NCI-H524 (cell line): ENCODE measurements around the gene CTXND2.
"Not testable (repeated sequence)": the region's sequence is repeated elsewhere in the genome, so short reads cannot be mapped to it uniquely, and the experiment has no call there.

Experiments
- DNase-seq, 2 experiments: peaks; one replicate each; lab custom pipeline; 2025; lab: John Stamatoyannopoulos, UW

CTXND2 gene

DNA sequence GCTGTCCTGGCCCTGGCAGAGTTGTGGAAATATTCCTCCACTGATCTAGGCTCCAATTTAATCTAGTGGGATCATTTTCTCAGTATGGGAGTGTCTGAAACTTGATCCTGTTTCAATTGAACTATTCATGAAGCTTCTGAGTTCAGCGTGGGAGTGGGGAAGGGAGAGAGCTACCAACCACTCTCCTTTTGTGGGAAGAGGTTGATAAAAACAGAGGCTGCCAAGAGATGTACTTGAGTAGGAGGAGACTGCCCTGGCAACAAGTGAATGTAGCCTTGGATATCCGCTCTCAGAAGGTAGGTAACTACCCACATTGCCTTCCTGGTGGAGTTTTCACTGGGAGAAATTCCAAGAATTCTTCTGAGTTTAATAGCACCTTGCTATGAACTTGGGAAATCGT, at the start of gene CTXND2:
CTXND2 (plus strand) TSS at position 119 of the 400 bp plus-strand sequence. CDS start 25,179 bp downstream, outside the sequence.
- DNase-seq = no peak

DNA sequence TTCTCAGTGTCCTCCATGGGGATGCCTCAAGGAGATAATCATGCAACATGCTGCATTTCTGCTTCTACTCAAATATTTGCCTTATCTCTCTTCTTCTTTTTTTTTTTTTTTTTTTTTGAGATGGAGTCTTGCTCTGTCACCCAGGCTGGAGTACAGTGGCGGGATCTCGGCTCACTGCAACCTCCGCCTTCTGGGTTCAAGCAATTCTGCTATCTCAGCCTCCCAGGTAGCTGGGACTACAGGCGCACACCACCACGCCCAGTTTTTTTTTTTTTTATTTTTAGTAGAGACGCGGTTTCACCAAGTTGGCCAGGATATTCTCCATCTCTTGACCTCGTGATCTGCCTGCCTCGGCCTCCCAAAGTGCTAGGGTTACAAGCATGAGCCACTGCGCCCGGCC, 46.1 kb upstream of the CTXND2 start:
- DNase-seq = not testable (repeated sequence)

DNA sequence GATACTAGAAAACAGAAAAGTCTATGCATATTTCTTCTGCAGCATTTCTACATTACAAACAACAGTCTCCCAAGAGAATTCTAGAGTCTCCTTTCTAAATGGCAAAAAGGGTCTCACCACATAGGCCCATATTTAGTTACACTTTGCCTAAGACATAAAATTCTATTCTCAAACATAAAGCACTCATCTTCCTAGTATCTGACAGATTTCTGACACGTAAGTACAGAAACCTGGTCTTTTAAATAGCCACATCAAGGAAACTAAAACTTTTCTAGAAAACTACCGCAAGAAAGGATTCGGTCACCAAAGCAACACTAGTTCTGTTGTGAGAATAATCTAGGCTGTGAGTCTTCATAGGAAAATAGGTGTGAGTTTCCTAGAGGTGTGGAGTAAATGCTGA, 45.3 kb upstream of the CTXND2 start:
- DNase-seq = no peak

DNA sequence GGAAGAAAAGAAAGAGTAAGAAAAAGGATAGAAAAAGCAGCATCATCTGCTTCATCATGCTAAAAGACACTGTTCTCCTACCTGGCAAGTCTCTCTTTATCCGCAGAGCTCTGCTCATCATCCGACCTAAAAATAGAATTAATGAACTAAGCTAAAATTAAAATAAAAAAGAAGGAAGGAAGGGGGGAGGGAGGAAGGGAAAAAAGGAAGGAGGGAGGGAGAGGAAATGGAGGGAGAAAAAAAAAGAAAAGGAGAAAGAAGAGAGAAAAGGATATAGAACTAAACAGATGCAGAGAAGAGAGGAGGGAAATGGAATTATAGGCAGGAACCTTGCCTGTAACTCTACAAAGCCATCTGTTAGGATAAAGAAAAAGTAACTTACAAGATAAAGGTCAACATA, 44.6 kb upstream of the CTXND2 start:
- no peak for DNase-seq

DNA sequence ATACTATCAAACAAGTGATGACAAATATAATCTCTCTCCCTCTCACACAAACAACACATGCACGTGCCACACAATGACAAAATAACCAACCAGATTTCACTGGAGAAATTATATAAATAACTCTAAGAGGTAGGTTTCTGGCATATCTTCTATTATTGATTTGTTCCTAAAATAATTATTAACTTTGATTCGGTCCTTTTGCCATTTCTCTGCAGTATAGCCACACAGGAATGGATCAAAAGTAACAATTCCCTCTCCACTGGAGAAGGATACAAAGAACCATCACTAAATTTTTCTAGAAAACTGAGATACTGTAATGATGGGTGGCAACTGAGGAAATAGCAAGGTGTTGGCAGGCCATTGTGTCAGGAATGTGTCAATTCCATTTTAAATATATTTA, 44.0 kb upstream of the CTXND2 start:
- no peak for DNase-seq

DNA sequence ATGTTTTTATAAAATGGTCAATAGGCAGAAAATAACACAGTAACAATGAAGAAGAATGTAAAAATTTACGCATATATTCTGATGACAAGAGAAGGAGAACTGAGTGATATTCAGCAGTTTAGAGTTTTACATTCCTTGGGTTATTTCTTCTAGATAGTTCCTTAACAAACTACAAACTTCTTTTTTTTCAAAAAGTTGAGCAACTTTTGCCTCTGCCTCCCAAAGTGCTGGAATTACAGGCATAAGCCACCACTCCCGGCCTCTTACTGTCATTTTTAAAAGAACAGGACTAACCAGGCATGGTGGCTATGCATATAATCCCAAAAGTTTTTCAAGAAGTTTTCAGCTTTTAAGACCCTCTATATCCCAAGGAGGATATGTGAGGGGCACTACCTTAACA, 43.5 kb upstream of the CTXND2 start:
- no peak for DNase-seq

DNA sequence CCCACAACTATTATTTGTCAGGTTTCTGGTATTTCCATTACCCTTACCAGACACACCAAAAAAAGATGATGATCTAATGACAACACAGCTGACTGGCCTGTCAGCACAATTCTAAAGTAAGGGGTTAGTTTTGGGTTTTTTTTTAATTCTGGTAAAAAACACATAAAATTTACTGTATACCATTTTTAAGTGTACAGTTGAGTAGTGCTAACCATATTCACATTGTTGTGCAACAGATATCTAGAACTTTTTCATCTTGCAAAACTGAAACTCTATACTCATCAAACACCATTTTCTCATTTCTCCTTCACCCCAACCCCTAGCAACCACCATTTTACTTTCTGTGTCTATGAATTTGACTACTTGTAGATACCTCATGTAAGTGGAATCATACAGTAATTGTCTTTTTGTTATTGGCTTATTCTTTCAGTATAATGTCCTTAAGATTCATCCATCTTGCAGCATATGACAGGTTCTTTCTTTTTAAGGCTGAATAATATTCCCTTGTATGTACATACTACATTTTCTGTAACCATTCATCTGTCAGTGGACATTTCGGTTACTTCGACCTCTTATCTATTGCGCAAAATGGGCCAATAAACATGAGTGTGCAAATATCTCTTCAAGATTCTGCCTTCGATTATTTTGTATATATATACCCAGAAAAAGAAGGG, 40.3 kb upstream of the CTXND2 start:
- DNase-seq = no peak

DNA sequence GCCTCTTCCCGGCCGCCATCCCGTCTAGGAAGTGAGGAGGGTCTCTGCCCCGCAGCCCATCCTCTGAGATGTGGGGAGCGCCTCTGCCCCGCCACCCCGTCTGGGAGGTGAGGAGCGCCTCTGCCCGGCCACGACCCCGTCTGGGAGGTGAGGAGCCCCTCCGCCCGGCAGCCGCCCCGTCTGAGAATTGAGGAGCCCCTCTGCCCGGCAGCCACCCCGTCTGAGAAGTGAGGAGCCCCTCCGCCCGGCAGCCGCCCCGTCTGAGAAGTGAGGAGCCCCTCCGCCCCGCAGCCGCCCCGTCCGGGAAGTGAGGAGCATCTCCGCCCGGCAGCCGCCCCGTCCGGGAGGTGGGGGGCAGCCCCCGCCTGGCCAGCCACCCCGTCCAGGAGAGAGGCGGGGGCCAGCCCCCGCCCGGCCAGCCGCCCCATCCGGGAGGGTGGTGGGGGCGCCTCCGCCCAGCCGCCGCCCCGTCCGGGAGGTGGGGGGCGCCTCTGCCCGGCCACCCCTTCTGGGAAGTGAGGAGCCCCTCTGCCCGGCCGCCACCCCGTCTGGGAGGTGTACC, 36.1 kb upstream of the CTXND2 start:
- DNase-seq = not testable (repeated sequence)

DNA sequence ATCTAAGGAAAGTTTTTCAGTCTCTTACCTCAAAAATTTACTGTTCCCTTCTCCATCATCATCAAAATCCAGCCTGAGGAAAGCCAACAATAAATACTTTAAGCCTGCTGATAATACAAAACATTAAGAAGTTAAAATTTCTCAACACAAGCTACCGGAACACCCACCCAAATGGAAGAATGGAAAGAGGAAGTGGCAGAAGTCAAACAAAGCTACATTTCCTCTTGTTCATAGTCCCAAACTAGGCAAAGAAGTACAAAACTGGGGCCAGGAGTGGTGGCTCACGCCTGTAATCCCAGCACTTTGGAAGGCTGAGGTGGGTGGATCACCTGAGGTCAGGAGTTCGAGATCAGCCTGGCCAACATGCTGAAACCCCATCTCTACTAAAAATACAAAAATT, 34.2 kb upstream of the CTXND2 start:
- not testable (repeated sequence) for DNase-seq

DNA sequence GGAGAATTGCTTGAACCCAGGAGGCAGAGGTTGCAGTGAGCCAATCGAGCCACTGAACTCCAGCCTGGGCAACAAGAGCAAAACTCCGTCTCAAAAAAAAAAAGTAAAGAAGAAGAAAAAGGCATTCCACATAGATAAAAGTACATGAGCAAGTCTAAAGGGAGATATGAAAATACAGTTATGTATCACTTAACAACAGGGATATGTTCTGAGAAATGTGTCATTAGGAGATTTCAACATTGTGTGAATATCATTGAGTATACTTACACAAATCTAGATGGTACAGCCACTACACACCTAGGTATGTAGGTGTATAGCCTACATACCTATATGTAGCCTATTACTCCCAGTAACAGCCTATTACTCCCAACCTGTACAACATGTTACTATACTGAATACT, 23.2 kb upstream of the CTXND2 start:
- no peak for DNase-seq

DNA sequence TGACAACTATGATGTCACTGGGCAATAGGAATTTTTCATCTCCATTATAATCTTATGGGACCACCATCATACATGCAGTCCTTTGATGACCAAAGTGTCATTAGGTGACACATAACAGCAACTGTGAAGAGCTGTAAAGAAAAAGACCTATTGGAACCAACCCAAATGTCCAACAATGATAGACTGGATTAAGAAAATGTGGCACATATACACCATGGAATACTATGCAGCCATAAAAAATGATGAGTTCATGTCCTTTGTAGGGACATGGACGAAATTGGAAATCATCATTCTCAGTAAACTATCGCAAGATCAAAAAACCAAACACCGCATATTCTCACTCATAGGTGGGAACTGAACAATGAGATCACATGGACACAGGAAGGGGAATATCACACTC, 22.7 kb upstream of the CTXND2 start:
- DNase-seq = not testable (repeated sequence)

DNA sequence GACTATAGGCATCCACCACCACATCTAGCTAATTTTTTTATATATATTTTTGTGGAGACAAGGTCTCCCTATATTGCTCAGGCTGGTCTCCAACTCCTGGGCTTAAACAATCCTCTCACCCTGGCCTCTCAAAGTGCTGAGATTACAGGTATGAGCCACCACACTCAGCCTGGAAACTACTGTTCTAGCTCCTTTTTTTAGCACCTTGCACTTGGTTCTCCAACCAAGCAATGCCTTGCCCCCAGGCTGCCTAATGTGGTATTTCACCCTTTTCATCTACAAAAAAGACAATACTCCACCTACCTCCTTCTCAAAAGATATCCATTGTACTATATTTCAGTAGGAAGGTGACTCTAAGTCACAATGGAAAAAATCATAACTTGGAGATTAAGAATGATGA, 17.3 kb upstream of the CTXND2 start:
- no peak for DNase-seq

DNA sequence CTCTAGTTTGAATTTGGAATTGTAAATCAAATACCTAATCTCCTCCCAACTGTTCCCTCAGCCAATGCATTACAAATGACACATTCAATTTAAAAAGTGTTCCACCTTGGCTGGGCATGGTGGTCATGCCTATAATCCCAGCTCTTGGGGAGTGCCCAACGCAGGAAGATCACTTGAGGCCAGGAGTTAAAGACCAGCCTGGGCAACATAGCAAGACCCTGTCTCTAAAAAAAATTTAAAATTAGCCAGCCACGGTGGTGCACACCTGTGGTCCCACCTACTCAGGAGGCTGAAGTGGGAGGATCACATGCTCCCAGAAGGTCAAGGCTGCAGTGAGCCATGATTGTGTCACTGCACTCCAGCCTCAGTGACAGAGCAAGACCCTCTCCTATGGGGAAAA, 14.4 kb upstream of the CTXND2 start:
- no peak for DNase-seq

DNA sequence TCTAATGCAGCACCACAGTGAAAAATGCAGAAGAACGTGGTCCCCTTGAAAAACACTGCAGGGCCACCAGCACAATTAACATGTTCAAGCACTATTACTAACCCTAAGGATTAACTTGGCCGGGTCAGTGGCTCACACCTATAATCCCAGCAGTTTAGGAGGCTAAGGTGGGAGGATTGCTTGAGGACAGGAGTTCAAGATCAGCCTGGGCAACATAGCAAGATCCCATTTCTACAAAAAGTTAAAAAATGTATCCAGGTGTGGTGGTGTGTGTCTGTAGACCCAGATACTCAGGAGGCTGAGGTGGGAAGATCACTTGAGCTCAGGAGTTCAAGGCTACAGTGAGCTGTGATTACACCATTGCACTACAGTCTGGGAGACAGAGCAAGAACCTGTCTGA, 13.4 kb upstream of the CTXND2 start:
- DNase-seq = no peak

DNA sequence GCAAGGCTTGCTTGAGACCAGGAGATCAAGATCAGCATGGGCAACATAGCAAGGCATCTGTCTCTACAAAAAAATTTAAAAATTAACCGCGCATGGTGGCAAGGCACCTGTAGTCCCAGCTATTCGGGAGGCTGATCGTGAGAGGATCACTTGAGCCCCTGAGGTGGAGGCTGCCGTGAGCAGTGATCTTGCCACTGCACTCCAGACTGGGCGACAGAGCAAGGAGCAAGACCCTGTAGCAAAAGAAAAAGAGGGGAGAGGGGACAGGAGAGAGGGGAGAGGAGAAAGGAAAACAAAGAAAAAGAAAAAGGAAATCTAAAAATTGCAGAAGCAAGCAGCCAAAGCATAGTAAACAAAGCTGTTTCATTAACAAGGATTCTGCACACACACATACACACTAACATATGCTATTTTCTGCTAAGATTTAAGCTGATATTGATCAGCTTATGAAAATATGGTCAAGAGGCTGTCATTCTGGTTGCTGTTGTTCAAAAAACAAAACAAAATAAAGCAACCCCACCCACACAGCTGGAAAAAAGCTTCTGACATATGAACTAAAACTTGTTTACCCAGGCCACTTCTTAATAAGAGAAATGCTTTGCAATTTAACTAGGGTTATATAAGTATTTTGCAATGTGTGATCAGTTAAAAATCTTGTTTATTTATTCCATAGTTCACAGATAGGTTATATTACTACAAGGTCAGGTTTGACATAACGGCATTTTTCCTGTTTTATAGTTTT, 12.3 kb upstream of the CTXND2 start:
- no peak for DNase-seq

DNA sequence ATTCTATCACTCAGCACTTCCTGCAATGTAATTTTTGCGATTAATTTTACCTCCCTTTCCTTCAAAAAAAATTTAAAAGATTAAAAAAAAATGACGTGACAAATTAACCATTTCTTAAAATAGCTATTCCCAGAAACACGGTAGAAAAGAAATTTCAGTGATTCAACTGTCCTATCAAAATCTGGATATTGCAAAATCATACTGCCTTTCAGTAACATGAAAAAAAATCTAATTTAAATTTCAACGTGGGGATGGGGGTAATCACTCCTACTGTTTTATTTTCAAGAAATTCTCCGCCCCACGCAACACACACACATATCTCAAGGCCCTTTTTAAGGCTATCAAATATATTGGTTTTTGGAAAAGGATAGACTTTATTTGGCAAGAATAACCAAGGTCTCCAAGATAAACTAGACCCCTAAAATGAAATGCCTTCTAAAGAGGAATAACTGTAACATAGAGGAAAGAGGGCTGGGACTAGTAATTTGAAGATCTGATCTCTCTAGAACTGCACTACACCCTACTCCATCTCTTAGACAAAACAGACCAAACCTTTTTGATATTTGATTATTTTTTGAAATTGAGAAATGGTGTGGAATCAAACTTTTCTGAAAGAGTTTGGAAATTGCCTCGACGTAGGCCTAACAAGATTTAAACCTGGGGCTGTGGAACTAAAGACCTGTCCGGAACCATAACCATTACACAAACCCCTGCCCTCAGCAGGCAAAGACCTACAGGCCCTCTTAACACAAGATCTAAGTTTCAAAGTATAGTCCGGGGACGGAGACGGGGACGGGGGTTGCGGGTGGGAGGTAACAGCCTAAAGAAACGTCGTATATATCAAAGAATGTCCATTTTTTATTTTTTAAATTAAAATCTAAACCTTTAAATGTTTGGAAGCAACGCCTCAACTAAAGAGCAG, 11.5 kb upstream of the CTXND2 start:
- DNase-seq = no peak

DNA sequence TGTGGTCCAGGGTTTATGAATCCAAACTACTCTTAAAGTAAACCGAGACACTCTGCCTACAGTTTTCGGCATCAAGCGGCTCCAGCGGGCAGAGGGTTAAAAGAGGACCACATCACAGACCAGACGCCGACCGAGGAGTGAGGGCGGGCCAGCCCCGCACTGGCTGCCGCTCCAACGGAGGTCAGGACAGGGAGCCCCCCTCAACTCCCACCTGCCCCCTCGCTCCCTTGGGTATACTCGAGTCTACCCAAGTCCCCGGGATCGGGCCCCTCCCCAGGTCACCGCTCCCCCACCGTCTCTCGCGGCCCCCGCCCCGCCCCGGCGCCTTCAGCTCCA, 10.8 kb upstream of the CTXND2 start:
- peak in 1 of 2 experiments; percentile 87 for DNase-seq

DNA sequence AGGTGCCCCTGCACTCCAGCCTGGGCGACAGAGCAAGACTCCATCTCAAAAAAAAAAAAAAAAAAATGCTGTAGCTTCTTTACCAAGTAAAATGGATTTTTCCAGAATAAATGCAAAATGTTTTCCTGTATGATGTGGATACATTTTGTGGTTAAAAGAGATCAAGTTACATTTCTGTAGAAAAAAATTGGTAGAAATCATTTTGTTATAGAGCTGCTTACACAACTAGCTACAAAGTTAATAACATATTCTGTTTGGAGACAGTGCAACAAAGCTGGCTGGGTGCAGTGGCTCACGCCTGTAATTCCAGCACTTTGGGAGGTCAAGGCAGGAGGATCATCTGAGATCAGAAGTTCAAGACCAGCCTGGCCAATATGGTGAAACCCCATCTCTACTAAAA, 8.0 kb upstream of the CTXND2 start:
- not testable (repeated sequence) for DNase-seq

DNA sequence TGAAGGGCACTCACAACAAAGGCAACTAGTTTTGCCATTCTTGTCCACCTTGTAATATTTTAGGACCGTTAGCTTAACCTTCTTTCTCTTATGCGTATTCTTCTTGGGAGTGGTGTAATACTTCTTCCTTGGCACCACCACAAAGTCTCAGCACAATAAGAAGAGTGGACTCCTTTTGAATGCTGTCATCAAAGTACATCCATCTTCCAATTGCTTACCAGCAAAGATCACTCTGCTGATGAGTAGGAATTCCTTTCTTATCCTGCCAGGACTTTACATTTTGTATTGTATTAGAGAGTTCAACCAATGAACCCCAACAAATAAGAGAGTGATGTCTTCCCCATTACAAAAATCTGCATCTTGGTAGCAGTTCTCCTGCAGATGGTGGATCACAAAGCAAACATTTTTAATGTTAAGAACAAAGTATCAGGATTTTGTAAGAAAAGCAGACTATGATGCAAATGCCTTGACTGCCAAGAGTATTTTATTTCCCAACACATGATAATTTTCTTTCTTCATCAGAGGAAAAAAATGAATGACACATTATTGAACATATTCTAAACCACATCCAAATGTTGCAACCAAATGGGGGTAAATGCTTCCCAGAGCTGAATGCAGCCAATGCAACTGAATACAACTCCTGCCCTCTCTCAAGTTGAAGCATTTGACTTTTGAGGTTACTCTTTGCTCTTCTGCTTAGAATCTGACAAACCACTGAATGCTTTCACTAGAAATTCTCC, 5.4 kb upstream of the CTXND2 start:
- no peak for DNase-seq

DNA sequence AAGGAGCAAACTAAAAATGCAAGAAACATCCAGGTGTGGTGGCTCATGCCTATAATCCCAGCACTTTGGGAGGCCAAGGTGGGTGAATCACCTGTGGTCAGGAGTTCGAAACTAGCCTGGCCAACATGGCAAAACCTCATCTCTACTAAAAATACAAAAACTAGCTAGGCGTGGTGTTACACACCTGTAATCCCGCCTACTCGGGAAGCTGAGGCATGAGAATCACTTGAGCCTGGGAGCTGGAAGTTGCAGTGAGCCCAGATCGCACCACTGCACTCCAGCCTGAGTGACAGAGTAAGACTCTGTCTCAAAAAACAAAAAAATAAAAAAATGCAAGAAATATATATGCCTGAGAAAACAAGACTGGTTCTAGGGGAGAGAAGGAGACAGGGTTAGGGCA, 3.8 kb upstream of the CTXND2 start:
- not testable (repeated sequence) for DNase-seq

DNA sequence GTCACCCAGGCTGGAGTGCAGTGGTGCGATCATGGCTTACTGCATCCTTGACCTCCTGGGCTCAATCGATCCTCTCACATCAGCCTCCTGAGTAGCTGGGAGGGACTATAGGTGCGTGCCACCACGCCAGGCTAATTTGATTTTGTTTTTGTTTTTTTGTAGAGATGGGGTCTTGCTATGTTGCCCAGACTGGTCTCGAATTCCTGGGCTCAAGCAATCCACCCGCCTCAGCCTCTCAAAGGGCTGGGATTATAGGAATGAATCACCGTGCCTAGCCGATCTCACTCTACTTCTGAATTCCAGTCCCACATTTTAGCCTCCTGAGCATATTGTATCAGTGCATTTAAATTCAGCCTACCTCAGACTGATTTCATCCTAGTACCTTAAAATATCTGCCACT, 1.8 kb downstream of the CTXND2 start:
- no peak for DNase-seq

DNA sequence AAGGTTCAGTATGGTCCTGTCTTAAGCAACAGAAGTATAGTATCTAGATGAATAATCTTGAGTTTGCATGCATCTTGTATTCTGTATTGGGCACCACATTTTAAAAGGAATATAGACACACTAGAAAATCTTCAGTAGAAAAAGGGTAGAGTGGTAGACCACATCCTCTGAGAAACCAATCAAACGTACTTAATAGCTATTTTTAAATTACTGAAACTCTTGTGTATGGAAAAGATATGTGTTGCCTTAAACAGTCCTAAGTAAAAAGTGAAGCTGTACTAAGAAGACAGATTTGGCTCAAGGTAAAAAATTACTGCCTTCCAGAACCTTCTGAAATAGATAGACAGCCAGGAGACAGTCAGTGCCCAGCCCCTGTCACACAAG, 3.1 kb downstream of the CTXND2 start:
- no peak for DNase-seq
